ENCODE data around the gene CHAT. TPM values are rescaled to one million over a fixed set of nuclear protein-coding genes. Genes with fewer than 3 reads are reported as not detected.

CHAT gene
- total RNA-seq, 1 experiment from 2014 or later, result 0.18 TPM

GRCh38 chr10:49615213-49615612 lies 1.4 kb downstream of the CHAT start:
- Mint-ChIP-seq H3K4me1 (ENCODE audit: low read depth, unreplicated experiment) (no peaks in the 10 kb centered on the region), H3K27ac (ENCODE audit: unreplicated experiment) (no peak overlapping the region), H3K36me3 (ENCODE audit: insufficient read depth, unreplicated experiment) (no peaks in the 10 kb centered on the region), H3K27me3 (ENCODE audit: insufficient read depth, unreplicated experiment) (peaks cover 28% of the 10 kb centered on the region), H3K4me3 (ENCODE audit: unreplicated experiment) (no peak overlapping the region), H3K9me3 (ENCODE audit: unreplicated experiment) (no peaks in the 10 kb centered on the region)
- ChIA-PET CTCF (no interaction called here), POLR2A (no interaction called here)
- intact Hi-C loops (cut with micrococcal nuclease; ENCODE audit: unreplicated experiment), result no loop called here
- no peaks in the 10 kb centered on the region for H3K36me3 ChIP-seq (ENCODE audit: control insufficient read depth, insufficient read depth, low read length)
- no peak for TF ChIP-seq CTCF (IDR thresholded peaks at IDR 0.05; ENCODE audit: insufficient read depth in 1 of 2, low read depth in 1 of 2, low read length in 1 of 2, severe bottlenecking in 1 of 2, unreplicated experiment in 1 of 2)
- BruUV-seq (replicated peaks), result no TSS peak
- H3K27me3 ChIP-seq (replicated peaks; ENCODE audit: control insufficient read depth, insufficient read depth, low read length), result no peaks in the 10 kb centered on the region; the same call in 1 of the 2 replicates
- H3K4me1 ChIP-seq, result no peaks in the 10 kb centered on the region
- H3K4me3 ChIP-seq (ENCODE audit: low read depth, low read length), result no peak overlapping the region
- H3K9me3 ChIP-seq, result peaks cover 10% of the 10 kb centered on the region; the same call in 1 of the 2 replicates
- DNase-seq, result no peak

GRCh38 chr10:49615721-49616120 lies 1.9 kb downstream of the CHAT start:
- no peaks in the 10 kb centered on the region for H3K36me3 ChIP-seq (ENCODE audit: control insufficient read depth, insufficient read depth, low read length)
- intact Hi-C loops (cut with micrococcal nuclease; ENCODE audit: unreplicated experiment), result loop anchor here (2.0 kb wide), 1 partner anchor 21 kb away; no protein-coding TSS in a partner anchor
- no peaks in the 10 kb centered on the region for H3K4me1 ChIP-seq
- H3K4me3 ChIP-seq (ENCODE audit: low read depth, low read length), result no peak overlapping the region
- H3K27me3 ChIP-seq (replicated peaks; ENCODE audit: control insufficient read depth, insufficient read depth, low read length), result no peaks in the 10 kb centered on the region; the same call in 1 of the 2 replicates
- H3K9me3 Mint-ChIP-seq (ENCODE audit: unreplicated experiment), result no peaks in the 10 kb centered on the region
- CTCF ChIA-PET, result no interaction called here
- no peaks in the 10 kb centered on the region for H3K4me1 Mint-ChIP-seq (ENCODE audit: low read depth, unreplicated experiment)
- H3K27ac Mint-ChIP-seq (ENCODE audit: unreplicated experiment), result no peak overlapping the region
- no peaks in the 10 kb centered on the region for H3K36me3 Mint-ChIP-seq (ENCODE audit: insufficient read depth, unreplicated experiment)
- BruUV-seq (replicated peaks), result no TSS peak
- peaks cover 28% of the 10 kb centered on the region for H3K27me3 Mint-ChIP-seq (ENCODE audit: insufficient read depth, unreplicated experiment)
- no peak for TF ChIP-seq CTCF (IDR thresholded peaks at IDR 0.05; ENCODE audit: insufficient read depth in 1 of 2, low read depth in 1 of 2, low read length in 1 of 2, severe bottlenecking in 1 of 2, unreplicated experiment in 1 of 2)
- POLR2A ChIA-PET, result no interaction called here
- peaks cover 7% of the 10 kb centered on the region; the same call in 1 of the 2 replicates for H3K9me3 ChIP-seq
- DNase-seq, result peak in 1 of 2 experiments; percentile 21
- no peak overlapping the region for H3K4me3 Mint-ChIP-seq (ENCODE audit: unreplicated experiment)

- Mint-ChIP-seq H3K27me3 (ENCODE audit: insufficient read depth, unreplicated experiment) (peaks cover 28% of the 10 kb centered on the region), H3K36me3 (ENCODE audit: insufficient read depth, unreplicated experiment) (no peaks in the 10 kb centered on the region)
Observed at GRCh38 chr10:49616421-49617101, 2.7 kb downstream of the CHAT start.

More at GRCh38 chr10:49616421-49617101, 2.7 kb downstream of the CHAT start:
- POLR2A ChIA-PET, result no interaction called here
- BruUV-seq (replicated peaks), result no TSS peak
- intact Hi-C loops (cut with micrococcal nuclease; ENCODE audit: unreplicated experiment), result loop anchor here (2.0 kb wide), 1 partner anchor 22 kb away; no protein-coding TSS in a partner anchor
- no peaks in the 10 kb centered on the region; the same call in 1 of the 2 replicates for H3K27me3 ChIP-seq (replicated peaks; ENCODE audit: control insufficient read depth, insufficient read depth, low read length)
- CTCF ChIA-PET, result interaction anchor here (0.6 kb wide), 1 partner anchor 179 kb away, joined by 3 read pairs; no protein-coding TSS in a partner anchor
- Mint-ChIP-seq H3K4me1 (ENCODE audit: low read depth, unreplicated experiment) (no peaks in the 10 kb centered on the region), H3K9me3 (ENCODE audit: unreplicated experiment) (no peaks in the 10 kb centered on the region), H3K4me3 (ENCODE audit: unreplicated experiment) (no peak overlapping the region), H3K27ac (ENCODE audit: unreplicated experiment) (no peak overlapping the region)
- no peaks in the 10 kb centered on the region; the same call in 1 of the 2 replicates for H3K9me3 ChIP-seq
- no peak overlapping the region for H3K4me3 ChIP-seq (ENCODE audit: low read depth, low read length)
- H3K4me1 ChIP-seq, result no peaks in the 10 kb centered on the region
- H3K36me3 ChIP-seq (ENCODE audit: control insufficient read depth, insufficient read depth, low read length), result no peaks in the 10 kb centered on the region
- TF ChIP-seq CTCF (IDR thresholded peaks at IDR 0.05; ENCODE audit: insufficient read depth in 1 of 2, low read depth in 1 of 2, low read length in 1 of 2, severe bottlenecking in 1 of 2, unreplicated experiment in 1 of 2), result peak in 1 of 2 experiments; percentile 22
- peak in 1 of 2 experiments; percentile 40 for DNase-seq

All from Caco-2 (cell line).